Activated CD8-positive, alpha-beta T cell treated with anti-CD3 and anti-CD28 coated beads for 36 hours (primary cell): ENCODE measurements around the gene GRK5. TPM values are rescaled to one million over a fixed set of nuclear protein-coding genes. Genes with fewer than 3 reads are reported as not detected.

Source experiments
- ATAC-seq: fragments of 200-7000 bp; cut with Tn5 transposase; one replicate; pipeline ENCODE4 v1.10.0; 2021; ENCODE audit warnings: mild to moderate bottlenecking, moderate library complexity
- CTCF ChIA-PET: fragments of 350-600 bp; sonication (Branson Sonifier 250); formaldehyde crosslinking; loops from one replicate; lab custom pipeline; 2021; ENCODE audit warnings: antibody characterized with exemption; lab: Charles Lee
- POLR2A ChIA-PET: fragments of 350-600 bp; sonication (Branson Sonifier 250); formaldehyde crosslinking; loops from one replicate; lab custom pipeline; 2021; ENCODE audit warnings: antibody characterized with exemption; lab: Charles Lee
- DNase-seq: peaks from one replicate; pipeline ENCODE4 v3.0.0-alpha.2; 2020
- H3K27ac Mint-ChIP-seq: one replicate; pipeline ENCODE4 v1.8.0; 2021; ENCODE audit warnings: mild to moderate bottlenecking, mixed read lengths
- H3K27me3 Mint-ChIP-seq: one replicate; pipeline ENCODE4 v1.8.0; 2021; ENCODE audit warnings: mixed read lengths
- H3K36me3 Mint-ChIP-seq: one replicate; pipeline ENCODE4 v1.8.0; 2021; ENCODE audit warnings: low read depth, mixed read lengths
- H3K4me1 Mint-ChIP-seq: one replicate; pipeline ENCODE4 v1.8.0; 2021; ENCODE audit warnings: low read depth, mixed read lengths
- H3K4me3 Mint-ChIP-seq: one replicate; pipeline ENCODE4 v1.8.0; 2021; ENCODE audit warnings: mild to moderate bottlenecking, moderate library complexity, mixed read lengths
- H3K9me3 Mint-ChIP-seq: one replicate; pipeline ENCODE4 v1.8.0; 2021; ENCODE audit warnings: mixed read lengths
- intact Hi-C: fragments of 100-400 bp; cut with micrococcal nuclease; formaldehyde crosslinking; loops from one replicate; pipeline ENCODE4 v1.10.0; 2022
- total RNA-seq, 2 experiments: library from RNA; stranded (reverse); gene quantifications; one replicate each; pipeline ENCODE4 v1.2.3, GENCODE V29; 2021
- TF ChIP-seq, protein P1 (sequence below): fragments of 200-600 bp; IDR thresholded peaks from one replicate; pipeline ENCODE4 v1.8.0; 2022; ENCODE audit warnings: antibody characterized with exemption, mild to moderate bottlenecking

The GRK5 gene
- total RNA-seq, 2 experiments from 2014 or later = 14.8 to 15.6 TPM

DNA sequence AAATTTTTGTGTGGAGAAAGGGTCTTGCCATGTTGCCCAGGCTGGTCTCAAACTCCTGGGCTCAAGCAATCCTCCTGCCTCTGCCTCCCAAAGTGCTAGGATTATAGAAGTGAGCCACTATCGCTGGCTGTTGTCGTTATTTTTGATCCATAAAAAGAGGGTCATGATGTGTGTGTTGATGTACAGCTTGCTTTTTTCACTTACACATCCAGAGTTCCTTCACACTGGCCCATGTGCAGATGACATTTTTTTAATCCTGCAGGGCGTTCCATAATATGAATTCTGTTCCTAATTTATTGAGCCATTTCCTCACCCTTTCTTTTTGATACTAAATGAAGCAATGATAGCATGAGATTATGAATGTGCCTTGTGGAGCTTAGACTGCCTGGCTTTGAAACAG, 40.8 kb downstream of the GRK5 start:
- no peaks in the 10 kb centered on the region for H3K9me3 Mint-ChIP-seq
- no peak overlapping the region for H3K27ac Mint-ChIP-seq
- intact Hi-C loops = no loop called here
- TF ChIP-seq, protein P1, sequence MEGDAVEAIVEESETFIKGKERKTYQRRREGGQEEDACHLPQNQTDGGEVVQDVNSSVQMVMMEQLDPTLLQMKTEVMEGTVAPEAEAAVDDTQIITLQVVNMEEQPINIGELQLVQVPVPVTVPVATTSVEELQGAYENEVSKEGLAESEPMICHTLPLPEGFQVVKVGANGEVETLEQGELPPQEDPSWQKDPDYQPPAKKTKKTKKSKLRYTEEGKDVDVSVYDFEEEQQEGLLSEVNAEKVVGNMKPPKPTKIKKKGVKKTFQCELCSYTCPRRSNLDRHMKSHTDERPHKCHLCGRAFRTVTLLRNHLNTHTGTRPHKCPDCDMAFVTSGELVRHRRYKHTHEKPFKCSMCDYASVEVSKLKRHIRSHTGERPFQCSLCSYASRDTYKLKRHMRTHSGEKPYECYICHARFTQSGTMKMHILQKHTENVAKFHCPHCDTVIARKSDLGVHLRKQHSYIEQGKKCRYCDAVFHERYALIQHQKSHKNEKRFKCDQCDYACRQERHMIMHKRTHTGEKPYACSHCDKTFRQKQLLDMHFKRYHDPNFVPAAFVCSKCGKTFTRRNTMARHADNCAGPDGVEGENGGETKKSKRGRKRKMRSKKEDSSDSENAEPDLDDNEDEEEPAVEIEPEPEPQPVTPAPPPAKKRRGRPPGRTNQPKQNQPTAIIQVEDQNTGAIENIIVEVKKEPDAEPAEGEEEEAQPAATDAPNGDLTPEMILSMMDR = no peak
- ChIA-PET POLR2A (no interaction called here), CTCF (interaction anchor here (1.1 kb wide), 1 partner anchor 32 kb away, joined by 3 read pairs; no protein-coding TSS in a partner anchor)
- ATAC-seq (no peak), DNase-seq (no peak)
- no peaks in the 10 kb centered on the region for H3K27me3 Mint-ChIP-seq
- no peaks in the 10 kb centered on the region for H3K36me3 Mint-ChIP-seq
- no peak overlapping the region for H3K4me3 Mint-ChIP-seq
- peaks cover 22% of the 10 kb centered on the region for H3K4me1 Mint-ChIP-seq

DNA sequence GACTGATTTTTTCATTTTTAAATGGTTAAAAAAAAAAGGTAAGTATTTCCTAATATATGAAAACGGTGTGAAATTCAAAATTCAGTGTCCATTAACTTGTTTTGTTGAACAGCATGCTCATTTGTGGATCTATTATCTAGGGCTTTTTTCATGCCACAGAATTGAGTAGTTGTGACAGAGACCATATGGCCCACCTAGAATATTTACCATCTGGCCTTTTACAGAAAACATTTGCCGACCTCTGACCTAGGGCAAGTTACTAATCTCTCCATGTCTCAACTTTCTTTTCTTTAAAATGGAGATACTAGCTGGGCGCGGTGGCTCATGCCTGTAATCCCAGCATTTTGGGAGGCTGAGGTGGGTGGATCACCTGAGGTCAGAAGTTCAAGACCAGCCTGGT, 41.3 kb downstream of the GRK5 start:
- ChIA-PET POLR2A (no interaction called here), CTCF (interaction anchor here (1.1 kb wide), 1 partner anchor 33 kb away, joined by 3 read pairs; no protein-coding TSS in a partner anchor)
- Mint-ChIP-seq H3K27ac (no peak overlapping the region), H3K4me1 (peaks cover 23% of the 10 kb centered on the region), H3K36me3 (no peaks in the 10 kb centered on the region), H3K27me3 (no peaks in the 10 kb centered on the region), H3K9me3 (no peaks in the 10 kb centered on the region), H3K4me3 (no peak overlapping the region)
- intact Hi-C loops = no loop called here
- ATAC-seq (no peak), DNase-seq (no peak)
- TF ChIP-seq, protein P1 = no peak

DNA sequence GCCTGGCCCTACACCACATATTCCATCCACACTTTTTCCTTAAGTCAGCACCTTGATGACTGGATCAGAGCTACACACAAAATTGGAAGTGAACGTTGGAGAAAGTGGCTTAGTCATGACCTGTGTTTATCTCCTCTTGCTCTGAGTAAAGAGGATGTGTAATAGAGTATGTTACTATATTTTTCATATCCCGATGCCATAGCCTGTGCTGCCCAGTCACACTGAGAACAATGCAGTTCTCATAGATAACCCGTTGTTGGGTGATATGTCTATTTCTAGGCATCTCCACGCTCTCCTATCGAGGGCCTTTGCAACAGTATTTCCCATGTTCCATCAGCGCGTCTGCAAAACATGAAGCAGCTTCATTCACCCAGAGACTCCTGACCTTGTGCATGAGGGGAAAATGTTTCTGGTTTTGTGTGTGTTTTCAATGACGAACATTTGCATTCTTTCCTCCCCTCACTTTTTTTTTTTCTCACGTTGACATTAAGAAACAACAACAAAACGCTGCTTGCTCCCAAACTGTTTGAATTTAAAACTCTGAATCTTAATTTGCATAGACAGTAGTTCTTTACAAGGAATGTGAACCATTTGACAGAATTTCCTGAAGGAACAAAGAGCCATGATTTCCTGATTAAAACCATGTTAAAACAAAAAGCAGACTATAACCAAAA, 43.4 kb downstream of the GRK5 start:
- peak; percentile 40 for ATAC-seq
- no peak overlapping the region for H3K4me3 Mint-ChIP-seq
- CTCF ChIA-PET = interaction anchor here (1.7 kb wide), 1 partner anchor 44 kb away, joined by 4 read pairs; the partner anchor contains the start of gene GRK5
- DNase-seq = no peak
- POLR2A ChIA-PET = interaction anchor here (0.9 kb wide), 1 partner anchor 174 kb away, joined by 3 read pairs; no protein-coding TSS in a partner anchor
- H3K9me3 Mint-ChIP-seq = no peaks in the 10 kb centered on the region
- H3K27me3 Mint-ChIP-seq = no peaks in the 10 kb centered on the region
- H3K4me1 Mint-ChIP-seq = peaks cover 30% of the 10 kb centered on the region
- no peak overlapping the region for H3K27ac Mint-ChIP-seq
- H3K36me3 Mint-ChIP-seq = no peaks in the 10 kb centered on the region
- intact Hi-C loops = no loop called here
- TF ChIP-seq, protein P1 = no peak

DNA sequence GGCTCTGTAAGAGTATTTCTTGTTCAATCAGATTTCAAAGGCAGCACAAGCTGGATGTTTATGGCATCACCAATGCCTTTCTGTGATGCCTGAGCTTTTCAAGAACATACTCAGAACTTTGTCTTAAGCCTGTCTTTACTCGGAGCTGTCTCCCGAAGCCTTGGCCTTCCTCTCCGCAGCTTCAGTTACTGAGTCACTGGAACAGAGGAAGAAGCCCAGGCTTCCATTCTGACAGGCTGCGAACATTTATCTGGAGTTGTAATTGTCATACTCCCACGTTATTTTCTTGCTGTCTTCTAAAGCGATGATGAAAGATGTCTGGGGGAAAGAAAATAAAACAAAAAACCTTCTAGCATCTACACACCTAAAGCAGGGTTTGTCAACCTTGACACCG, 43.9 kb downstream of the GRK5 start:
- intact Hi-C loops = no loop called here
- Mint-ChIP-seq H3K27me3 (no peaks in the 10 kb centered on the region), H3K27ac (no peak overlapping the region), H3K4me3 (no peak overlapping the region), H3K9me3 (no peaks in the 10 kb centered on the region), H3K36me3 (no peaks in the 10 kb centered on the region), H3K4me1 (peaks cover 30% of the 10 kb centered on the region)
- ATAC-seq (no peak), DNase-seq (no peak)
- ChIA-PET POLR2A (interaction anchor here (0.9 kb wide), 1 partner anchor 174 kb away, joined by 3 read pairs; no protein-coding TSS in a partner anchor), CTCF (interaction anchor here (1.3 to 1.7 kb wide), 2 partner anchors 12 to 44 kb away, joined by 3 to 4 read pairs; partner anchors contain the start of gene GRK5)
- TF ChIP-seq, protein P1 = no peak

DNA sequence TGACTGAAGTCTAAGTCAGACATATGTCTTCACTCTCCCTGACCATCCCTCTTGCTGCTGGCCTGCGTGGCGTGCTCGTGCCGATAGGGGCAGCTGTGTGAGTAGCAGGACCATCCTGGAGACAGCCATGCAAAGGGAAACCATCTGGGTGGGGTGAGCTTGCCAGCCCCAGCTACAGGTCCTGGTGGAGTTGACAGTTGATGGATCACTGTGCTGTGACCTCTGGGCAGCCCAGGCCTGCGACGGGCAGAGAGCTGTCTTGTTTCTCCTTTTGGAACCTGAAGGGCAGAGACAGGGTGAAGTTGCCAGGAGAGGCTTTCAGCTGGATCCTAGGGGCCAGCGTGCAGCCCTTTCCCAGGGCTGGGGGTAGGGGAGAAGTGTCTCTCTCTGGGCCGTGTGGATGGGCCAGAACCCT, 44.7 kb downstream of the GRK5 start:
- intact Hi-C loops = no loop called here
- H3K9me3 Mint-ChIP-seq = no peaks in the 10 kb centered on the region
- DNase-seq (no peak), ATAC-seq (no peak)
- peaks cover 30% of the 10 kb centered on the region for H3K4me1 Mint-ChIP-seq
- CTCF ChIA-PET = interaction anchor here (1.3 to 1.7 kb wide), 2 partner anchors 11 to 45 kb away, joined by 3 to 4 read pairs; partner anchors contain the start of gene GRK5
- TF ChIP-seq, protein P1 = no peak
- no peak overlapping the region for H3K27ac Mint-ChIP-seq
- H3K27me3 Mint-ChIP-seq = no peaks in the 10 kb centered on the region
- H3K4me3 Mint-ChIP-seq = no peak overlapping the region
- H3K36me3 Mint-ChIP-seq = no peaks in the 10 kb centered on the region
- POLR2A ChIA-PET = no interaction called here
